Uterus (tissue), 4 donors: ENCODE results near the gene EXOC3. TPM values are rescaled to one million over a fixed set of nuclear protein-coding genes. Genes with fewer than 3 reads are reported as not detected.
A peak's percentile ranks its signal among the peaks of the same experiment; 100 is the strongest.

ENCODE experiments used
- DNase-seq, 2 donors: peaks; one replicate each; pipeline ENCODE4 v3.0.0-alpha.2; 2019 to 2020
- H3K27ac ChIP-seq, 2 donors: fragments of 200-600 bp; sonication (generic); 1 replicate in 1 of 2; 2 replicates in 1 of 2; pipeline ENCODE4 v1.5.1; 2016 to 2018
- H3K27me3 ChIP-seq, 2 donors: fragments of 200-600 bp; sonication (generic); one replicate each; pipeline ENCODE4 v1.5.1; 2018 to 2019; ENCODE audit warnings: control low read depth in 1 of 2
- H3K36me3 ChIP-seq, 2 donors: fragments of 200-600 bp; sonication (generic); one replicate each; pipeline ENCODE4 v1.5.1; 2019; ENCODE audit warnings: control low read depth in 1 of 2
- H3K4me1 ChIP-seq, 2 donors: fragments of 200-600 bp; sonication (generic); one replicate each; pipeline ENCODE4 v1.5.1; 2018 to 2019; ENCODE audit warnings: control low read depth in 1 of 2
- H3K4me3 ChIP-seq, 2 donors: fragments of 200-600 bp; sonication (generic); 1 replicate in 1 of 2; 2 replicates in 1 of 2; pipeline ENCODE4 v1.5.1; 2018 to 2019; ENCODE audit warnings: mild to moderate bottlenecking in 1 of 2
- H3K9me3 ChIP-seq, 2 donors: fragments of 200-600 bp; sonication (generic); one replicate each; pipeline ENCODE4 v1.5.1; 2019; ENCODE audit warnings: control low read depth in 1 of 2
- CTCF ChIP-seq, 4 experiments: fragments of 200-600 bp in 2 of 4; fragments of 450-650 bp in 2 of 4; sonication (generic) in 2 of 4; IDR thresholded peaks; one replicate each; pipeline ENCODE4 v1.5.1; 2016 to 2019; ENCODE audit warnings: antibody characterized with exemption in 4 of 4, mild to moderate bottlenecking in 2 of 4, moderate library complexity in 1 of 4
- POLR2A ChIP-seq, 2 donors: fragments of 450-650 bp; IDR thresholded peaks; one replicate each; pipeline ENCODE4 v1.6.1; 2016; ENCODE audit warnings: antibody characterized with exemption in 2 of 2, mild to moderate bottlenecking in 1 of 2, moderate library complexity in 1 of 2
- intact Hi-C: fragments of 100-400 bp; cut with DNase I; formaldehyde crosslinking; loops from one replicate; pipeline ENCODE4 v1.15.1; 2023; ENCODE audit warnings: low total_unique reads
- total RNA-seq, 4 donors: library from RNA; depleted of rRNA in 3 of 4; stranded (reverse); fragments of >200 nt in 3 of 4; gene quantifications; one replicate each; pipeline versions ENCODE4 v1.1.0 to v1.2.4, GENCODE V29; 2014 to 2023
- donor health status: DM: yes; HTN: yes; CAD: no.

EXOC3 gene
- total RNA-seq, 4 donors from 2014 or later: 30.6 to 64.4 (median 50.2) TPM

DNA sequence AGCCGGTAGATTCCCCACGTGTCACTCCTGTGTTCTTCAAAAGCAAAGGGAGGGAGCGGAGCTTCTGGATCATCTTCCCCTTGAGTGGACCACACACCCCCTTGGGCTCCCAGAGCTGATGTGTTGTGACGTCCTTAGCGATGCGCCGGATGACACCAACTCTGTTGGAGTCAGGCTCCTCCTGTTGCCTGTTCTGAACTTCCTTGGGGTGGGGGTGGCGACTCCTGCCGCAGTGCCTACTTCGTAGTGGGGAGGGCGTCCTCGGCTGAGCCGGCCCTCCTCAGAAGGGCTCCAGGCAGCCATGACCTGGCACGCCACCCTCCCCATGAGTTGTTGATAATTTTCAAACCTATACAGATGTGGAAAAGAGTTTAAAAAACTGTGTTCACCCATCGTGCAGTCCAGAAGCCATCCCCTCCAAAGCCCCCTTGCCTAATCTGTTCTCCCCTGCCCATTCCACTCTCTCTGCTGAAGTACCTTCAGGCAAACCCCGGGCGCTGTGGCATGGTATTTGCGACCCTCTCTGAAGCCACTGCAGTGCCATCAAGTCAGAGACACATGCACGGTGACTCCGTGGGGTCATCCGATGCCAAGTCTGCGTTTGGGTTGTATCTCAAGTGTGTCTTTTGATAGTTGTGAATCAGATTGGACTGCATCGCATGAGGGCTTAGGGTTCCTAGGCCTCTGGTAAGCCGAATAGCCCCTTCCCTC is 16.7 kb downstream of the EXOC3 start:
- Histone ChIP-seq H3K4me3 (no peak overlapping the region), H3K36me3 (no peaks in the 10 kb centered on the region), H3K27me3 (no peaks in the 10 kb centered on the region), H3K27ac (no peak overlapping the region), H3K9me3 (no peaks in the 10 kb centered on the region), H3K4me1 (no peaks in the 10 kb centered on the region)
- peak in 1 of 2 donors; percentile 9 for DNase-seq
- intact Hi-C loops: no loop called here
- TF ChIP-seq POLR2A (IDR thresholded peaks at IDR 0.05): no peak
- TF ChIP-seq CTCF (IDR thresholded peaks at IDR 0.05): no peak

DNA sequence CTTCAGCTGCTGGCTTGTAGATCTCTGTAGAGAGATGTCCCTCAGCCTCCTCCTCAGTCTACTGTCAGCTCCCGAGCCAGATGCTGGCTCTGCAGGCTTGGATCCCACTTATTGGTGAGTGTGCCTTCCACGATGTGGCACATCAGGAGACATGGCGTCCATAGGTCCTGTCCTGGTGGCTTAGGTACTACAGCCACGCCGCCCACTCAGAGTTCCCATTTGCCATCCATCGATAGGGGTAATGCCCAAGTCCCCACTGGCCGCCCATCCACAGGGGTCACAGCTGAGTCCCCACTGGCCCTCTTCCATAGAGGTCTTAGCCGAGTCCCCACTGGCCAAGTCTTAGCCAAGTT is 17.3 kb downstream of the EXOC3 start:
- no peak for TF ChIP-seq POLR2A (IDR thresholded peaks at IDR 0.05)
- no peak for TF ChIP-seq CTCF (IDR thresholded peaks at IDR 0.05)
- Histone ChIP-seq H3K9me3 (no peaks in the 10 kb centered on the region), H3K4me1 (no peaks in the 10 kb centered on the region), H3K27me3 (no peaks in the 10 kb centered on the region), H3K4me3 (no peak overlapping the region), H3K36me3 (no peaks in the 10 kb centered on the region), H3K27ac (no peak overlapping the region)
- peak in 1 of 2 donors; percentile 13 for DNase-seq
- intact Hi-C loops: no loop called here

- no peak for TF ChIP-seq POLR2A (IDR thresholded peaks at IDR 0.05)
- no peak for TF ChIP-seq CTCF (IDR thresholded peaks at IDR 0.05)
- no peak overlapping the region for H3K4me3 ChIP-seq
- H3K27ac ChIP-seq: no peak overlapping the region
- no peaks in the 10 kb centered on the region for H3K27me3 ChIP-seq
- H3K36me3 ChIP-seq: no peaks in the 10 kb centered on the region
- intact Hi-C loops: no loop called here
- peak; percentile 5 to 7 for DNase-seq
- no peaks in the 10 kb centered on the region for H3K9me3 ChIP-seq
- no peaks in the 10 kb centered on the region for H3K4me1 ChIP-seq
These were observed 19.1 kb downstream of the EXOC3 start for GRCh38 chr5:462051-462481.

DNA sequence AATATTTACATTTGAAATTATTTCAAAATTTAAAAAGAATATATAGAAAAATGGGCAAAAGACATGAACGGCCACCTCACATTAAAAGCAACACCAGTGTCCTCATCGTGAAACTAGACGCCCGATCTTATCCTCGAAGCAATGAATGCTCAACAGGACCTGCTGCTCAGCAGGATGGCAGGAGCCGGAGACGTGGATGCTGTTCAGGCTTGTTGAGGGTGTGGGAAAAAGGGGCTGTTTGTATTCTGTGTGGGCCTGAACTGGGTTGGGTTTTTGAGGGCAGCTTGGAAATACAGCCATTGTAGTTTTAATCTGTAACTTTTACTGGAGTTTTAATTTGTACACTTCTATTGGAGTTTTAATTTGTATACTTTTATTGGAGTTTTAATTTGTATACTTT is 20.3 kb downstream of the EXOC3 start:
- H3K36me3 ChIP-seq: no peaks in the 10 kb centered on the region
- no peak overlapping the region for H3K27ac ChIP-seq
- DNase-seq: peak in 1 of 2 donors; percentile 4
- no peaks in the 10 kb centered on the region for H3K9me3 ChIP-seq
- intact Hi-C loops: no loop called here
- no peaks in the 10 kb centered on the region for H3K4me1 ChIP-seq
- no peak overlapping the region for H3K4me3 ChIP-seq
- no peak for TF ChIP-seq CTCF (IDR thresholded peaks at IDR 0.05)
- no peak for TF ChIP-seq POLR2A (IDR thresholded peaks at IDR 0.05)
- no peaks in the 10 kb centered on the region for H3K27me3 ChIP-seq

- Histone ChIP-seq H3K9me3 (no peaks in the 10 kb centered on the region), H3K4me1 (no peaks in the 10 kb centered on the region), H3K27me3 (no peaks in the 10 kb centered on the region), H3K27ac (no peak overlapping the region), H3K36me3 (no peaks in the 10 kb centered on the region), H3K4me3 (no peak overlapping the region)
- intact Hi-C loops: no loop called here
- TF ChIP-seq POLR2A (IDR thresholded peaks at IDR 0.05): no peak
- no peak for TF ChIP-seq CTCF (IDR thresholded peaks at IDR 0.05)
- DNase-seq: no peak
These were observed 21.0 kb downstream of the EXOC3 start for GRCh38 chr5:463952-464351.
